Activated CD4-positive, alpha-beta T cell treated with anti-CD3 and anti-CD28 coated beads for 1 hour (primary cell): ENCODE data around the gene MTR.

Experiments used
- DNase-seq: peaks from one replicate; pipeline ENCODE4 v3.0.0-alpha.2; 2020

Gene MTR

DNA sequence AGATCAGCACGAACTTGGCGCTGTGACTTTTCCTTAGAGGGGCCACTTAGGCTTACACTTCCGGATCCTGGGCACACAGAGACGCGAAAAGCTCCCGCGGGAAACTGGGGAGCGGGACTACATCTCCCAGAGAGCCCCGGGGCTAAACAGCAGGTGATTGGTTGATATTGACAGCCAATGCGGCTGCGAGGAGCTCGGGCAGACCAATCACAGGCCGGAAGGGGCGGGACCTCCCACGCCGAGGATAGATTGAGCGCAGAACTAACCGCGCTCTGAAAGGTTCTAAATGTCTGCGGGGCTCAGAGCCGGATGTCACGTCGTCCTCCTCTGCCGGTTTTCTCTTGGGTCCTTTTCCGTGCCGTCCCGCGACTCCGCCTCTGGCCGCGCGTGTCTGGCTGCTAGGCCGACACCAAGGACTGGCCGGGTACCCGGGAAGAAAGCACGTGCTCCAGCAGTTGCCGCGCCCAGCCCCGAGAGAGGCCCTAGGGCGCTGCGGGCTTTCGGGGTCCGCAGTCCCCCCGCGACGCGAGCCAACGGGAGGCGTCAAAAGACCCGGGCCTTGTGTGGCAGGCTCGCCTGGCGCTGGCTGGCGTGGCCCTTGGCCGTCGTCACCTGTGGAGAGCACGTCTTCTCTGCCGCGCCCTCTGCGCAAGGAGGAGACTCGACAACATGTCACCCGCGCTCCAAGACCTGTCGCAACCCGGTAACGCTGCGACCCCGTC is at the start of gene MTR:
MTR (plus strand) TSS at position 258 of the 722 bp plus-strand sequence; CDS start at position 670, 412 bp downstream.
- DNase-seq, result peak; percentile 92

DNA sequence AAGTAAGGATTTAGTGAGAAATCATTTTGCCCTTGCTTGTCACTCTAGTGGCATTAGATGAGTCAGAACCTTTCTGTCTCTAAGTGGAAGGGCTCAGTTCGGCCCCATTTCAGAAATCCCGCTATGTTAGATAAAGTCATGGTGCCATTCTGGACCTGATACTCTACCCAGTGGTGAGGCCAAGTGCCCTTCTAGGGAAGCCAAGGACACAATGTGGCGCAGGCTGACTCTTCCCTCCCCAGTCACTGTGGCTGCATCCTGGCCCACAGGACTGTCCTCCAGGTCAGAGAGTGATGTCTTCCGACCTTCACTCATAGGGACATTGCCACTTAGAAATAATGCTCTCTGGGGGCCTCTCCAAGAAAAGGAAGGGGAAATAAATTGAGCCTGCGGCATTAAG is 48.3 kb upstream of the MTR start:
- no peak for DNase-seq

DNA sequence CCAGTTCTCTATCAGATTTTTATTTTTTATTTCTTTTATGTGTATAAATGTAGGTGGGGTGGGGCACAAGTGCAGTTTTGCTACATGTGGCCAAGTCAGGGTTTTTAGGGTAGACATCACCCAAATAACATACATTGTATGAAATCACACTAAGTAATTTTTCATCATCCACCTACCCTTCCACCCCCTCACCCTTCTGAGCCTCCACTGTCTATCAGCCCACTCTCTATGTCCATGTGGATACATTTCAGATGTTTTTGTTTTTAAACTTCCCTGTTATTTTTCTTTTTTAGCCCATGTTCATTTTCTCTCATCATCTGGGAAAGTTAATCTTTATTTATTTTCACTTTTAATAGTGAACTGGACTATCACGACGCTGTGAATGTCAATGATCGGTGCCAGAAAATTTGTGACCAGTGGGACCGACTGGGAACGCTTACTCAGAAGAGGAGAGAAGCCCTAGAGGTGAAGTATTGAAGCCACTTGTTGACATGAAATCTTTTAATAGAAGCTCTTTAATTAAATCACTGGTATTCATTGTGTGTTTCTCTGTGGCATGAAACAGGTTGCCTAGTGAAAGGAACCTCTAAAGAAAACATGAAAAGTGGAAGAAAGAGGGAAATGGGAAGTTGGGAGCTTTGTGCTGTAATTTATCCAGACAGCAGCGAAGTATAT is 47.6 kb upstream of the MTR start:
- no peak for DNase-seq

DNA sequence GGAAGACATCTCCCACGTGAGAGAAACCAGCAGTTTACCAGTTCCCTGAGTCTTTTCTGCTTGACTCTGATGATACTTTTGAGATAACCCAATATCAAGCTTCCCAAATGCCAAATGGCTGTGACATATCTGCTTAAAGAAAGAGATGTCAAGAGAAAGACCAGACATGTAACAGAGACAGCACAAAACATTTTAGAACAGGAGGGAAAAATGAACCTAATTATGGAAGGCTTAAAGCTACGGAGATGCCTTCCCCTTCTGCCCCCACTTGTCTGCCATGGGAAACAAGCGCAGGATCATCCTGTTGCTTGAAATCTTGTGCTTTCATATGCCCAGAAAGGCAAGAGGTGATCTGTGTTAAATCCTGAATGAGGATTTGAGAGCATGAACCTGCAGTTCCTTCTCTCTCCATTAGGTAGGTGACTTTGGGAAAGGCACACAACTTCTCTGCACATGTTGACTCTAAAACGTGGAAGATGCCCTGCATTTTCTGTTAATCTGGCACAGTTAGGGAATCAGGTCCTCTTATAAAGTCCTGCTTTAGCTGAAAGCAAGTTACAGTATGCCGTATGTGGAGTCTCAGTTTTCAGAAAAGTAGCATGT is 46.7 kb upstream of the MTR start:
- no peak for DNase-seq

DNA sequence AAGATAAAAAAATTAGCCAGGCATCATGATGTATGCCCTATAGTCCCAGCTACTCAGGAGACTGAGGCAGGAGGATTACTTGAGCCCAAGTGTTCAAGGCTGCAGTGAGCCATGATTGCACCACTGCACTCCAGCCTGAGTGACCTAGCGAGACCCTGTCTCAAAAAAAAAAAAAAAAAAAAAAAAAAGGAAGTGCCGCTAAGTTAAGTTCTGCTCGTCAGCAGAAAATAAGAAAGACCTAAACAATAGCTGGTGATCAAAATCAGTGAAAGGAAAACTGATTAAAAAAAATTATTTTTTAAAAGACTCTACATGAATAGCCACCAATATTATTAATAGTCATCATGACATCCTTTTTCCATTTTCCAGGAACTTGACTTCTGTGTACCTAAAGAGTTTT is 44.2 kb upstream of the MTR start:
- DNase-seq, result no peak

DNA sequence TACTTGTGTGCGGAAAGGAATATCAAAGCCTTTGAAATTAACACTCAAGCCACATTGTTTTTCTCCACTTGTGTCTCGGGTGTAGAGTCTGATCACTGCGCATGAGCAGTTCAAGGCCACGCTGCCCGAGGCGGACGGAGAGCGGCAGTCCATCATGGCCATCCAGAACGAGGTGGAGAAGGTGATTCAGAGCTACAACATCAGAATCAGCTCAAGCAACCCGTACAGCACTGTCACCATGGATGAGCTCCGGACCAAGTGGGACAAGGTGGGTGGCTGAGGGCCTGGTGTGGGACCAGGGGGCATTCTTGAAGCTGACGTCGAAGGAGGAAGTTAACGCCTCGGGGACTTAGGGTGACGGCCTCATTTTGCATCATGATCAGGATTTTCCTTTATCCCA is 43.7 kb upstream of the MTR start:
- DNase-seq, result no peak

DNA sequence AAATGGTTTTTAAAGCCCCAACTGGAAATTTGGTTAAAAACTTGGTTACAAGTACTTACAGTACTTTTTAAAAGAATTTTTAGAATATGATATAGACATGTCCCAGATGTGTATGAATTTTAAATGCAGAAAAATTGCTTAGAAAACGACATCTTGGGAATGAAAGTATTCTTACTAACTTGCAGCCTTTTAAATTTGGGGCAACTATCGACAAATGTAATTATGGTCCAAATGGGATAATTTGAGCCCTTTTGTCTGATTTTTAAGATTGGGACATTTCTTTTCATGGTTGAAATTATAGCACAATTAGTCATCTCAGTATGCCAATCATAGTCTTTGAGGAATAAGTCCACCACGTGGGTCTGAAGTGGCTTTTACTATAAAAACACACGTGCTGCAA is 43.2 kb upstream of the MTR start:
- DNase-seq, result no peak

DNA sequence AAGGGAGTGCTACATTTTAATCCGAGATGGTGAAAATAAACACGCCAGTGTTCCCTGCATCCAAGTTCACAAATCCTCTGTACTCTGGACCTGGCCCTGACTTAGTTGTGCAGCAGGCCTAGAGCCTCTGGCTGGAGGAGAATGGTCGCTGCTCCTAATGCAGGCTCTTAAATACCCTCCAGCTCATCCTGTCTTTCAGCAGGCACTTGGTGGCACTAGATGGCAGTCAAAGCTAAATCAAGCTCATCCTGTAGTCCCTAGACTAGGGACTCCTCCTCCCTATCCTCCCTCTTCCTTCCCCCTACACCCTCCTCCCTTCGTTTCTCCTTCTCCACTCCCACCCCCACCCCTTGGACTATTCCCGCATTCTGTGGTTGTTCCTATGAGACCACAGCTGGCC is 41.6 kb upstream of the MTR start:
- DNase-seq, result no peak

DNA sequence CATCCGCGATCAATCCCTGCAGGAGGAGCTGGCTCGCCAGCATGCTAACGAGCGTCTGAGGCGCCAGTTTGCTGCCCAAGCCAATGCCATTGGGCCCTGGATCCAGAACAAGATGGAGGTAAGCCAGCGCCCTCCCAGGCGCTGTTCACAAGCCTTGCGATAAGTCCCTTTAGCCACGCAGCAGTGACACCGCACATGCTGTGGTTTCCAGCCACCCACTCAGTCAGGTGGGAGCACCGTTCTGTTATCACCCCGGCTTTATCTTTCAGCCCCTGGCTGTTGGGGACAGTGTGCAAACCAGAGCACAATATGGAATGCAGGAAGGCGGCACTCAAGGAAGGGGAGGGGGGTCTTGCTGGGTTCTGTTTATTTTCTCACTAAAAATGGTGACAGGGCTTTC is 41.1 kb upstream of the MTR start:
- no peak for DNase-seq

DNA sequence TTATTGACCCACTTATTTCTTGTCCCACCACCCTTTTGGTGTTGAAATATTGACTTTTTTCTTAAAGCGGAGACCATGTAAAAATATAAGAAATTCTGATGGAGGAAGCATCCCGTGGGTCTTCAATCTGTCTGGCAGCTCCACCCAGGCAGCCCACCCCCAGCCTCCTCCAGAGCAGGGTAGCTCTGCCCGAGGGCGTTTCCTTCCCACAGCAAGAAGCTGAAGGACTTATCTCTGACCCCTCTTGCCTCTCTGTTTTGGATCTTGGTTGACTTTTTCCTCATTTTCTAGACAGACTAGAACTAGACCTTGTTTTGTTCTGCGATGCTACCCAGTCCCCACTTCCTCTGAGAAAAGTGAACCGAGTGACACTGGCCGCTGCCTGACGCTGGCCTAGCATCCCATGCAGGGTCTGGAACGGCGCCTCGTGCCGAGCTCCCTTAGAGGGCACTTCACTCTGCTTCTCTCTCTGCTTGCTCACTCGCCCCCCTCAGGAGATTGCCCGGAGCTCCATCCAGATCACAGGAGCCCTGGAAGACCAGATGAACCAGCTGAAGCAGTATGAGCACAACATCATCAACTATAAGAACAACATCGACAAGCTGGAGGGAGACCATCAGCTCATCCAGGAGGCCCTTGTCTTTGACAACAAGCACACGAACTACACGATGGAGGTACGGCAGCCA is 40.4 kb upstream of the MTR start:
- no peak for DNase-seq

DNA sequence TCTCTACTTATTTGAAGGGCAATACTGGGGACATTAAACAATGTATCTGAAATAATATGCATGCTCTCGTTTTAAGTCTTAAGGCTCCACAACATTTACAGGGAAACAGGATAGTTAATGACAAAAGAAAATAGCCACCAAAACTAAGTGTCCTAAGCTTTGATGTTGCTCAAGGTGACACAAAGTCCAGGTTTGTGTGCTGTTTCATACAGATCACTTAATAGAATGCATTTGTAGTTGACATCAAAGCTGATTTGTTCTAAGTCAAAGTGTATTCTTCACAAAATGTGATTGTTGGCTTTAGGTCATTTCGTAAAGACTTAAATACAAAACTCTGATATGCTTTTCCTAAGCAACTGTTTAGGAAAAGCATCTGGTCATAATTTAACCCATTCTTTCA is 37.5 kb upstream of the MTR start:
- no peak for DNase-seq

DNA sequence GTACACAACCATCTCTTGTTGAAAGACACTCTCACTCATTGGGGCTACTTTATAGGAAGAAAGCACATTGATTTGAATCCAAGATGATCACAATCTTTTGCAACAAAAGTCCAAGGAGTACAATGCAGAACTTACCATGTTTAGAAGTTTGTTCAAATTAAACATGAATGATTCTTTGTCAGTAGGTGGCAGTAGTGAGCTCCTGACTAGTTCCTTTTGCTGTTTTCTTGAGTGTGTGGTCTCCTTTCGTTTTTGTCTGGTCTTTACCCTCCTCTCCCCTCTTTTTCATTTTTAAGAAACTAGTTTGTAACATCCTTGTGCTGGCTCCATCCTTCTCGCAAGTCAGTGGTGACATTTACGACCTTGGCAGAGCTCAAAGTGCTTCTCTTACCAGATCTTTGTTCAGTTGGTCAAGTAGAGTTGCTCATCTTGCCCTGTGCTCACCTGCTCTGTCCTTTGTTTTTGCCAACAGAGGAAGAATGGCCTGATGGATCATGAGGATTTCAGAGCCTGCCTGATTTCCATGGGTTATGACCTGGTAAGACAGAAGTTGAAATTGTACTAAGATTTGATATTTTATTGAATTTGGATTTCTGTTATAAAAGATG is 35.7 kb upstream of the MTR start:
- DNase-seq, result no peak

DNA sequence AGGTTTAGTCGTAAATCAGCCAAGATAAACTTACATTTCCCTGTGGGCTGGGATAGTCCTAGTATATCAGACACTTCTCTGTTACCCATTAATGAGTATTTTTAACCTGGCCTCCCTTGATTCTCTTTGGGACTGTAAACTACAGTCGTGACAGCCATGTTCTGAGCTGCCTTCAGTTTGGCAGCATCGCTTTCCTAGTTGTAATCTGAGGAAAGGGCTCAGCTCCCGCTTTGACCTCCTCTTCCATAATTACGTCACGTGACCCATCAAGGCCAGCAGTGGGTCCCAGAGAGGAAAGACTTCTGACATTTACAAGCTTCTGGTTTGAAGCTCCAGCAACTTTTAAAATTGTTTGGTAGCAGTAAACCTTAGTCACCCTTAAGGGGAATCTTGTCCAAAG is 34.6 kb upstream of the MTR start:
- no peak for DNase-seq

DNA sequence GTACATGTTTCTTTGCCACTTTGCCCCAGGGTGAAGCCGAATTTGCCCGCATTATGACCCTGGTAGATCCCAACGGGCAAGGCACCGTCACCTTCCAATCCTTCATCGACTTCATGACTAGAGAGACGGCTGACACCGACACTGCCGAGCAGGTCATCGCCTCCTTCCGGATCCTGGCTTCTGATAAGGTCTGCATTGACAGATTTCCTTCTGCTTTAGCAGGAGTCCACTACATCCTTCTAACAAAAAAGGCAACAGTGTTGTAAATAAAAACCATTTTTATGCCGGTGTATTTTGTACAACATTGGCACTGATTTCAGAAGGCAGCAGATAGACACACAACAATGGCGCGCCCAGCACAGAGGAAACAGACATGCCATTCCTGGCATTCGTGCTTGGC is 34.1 kb upstream of the MTR start:
- no peak for DNase-seq

DNA sequence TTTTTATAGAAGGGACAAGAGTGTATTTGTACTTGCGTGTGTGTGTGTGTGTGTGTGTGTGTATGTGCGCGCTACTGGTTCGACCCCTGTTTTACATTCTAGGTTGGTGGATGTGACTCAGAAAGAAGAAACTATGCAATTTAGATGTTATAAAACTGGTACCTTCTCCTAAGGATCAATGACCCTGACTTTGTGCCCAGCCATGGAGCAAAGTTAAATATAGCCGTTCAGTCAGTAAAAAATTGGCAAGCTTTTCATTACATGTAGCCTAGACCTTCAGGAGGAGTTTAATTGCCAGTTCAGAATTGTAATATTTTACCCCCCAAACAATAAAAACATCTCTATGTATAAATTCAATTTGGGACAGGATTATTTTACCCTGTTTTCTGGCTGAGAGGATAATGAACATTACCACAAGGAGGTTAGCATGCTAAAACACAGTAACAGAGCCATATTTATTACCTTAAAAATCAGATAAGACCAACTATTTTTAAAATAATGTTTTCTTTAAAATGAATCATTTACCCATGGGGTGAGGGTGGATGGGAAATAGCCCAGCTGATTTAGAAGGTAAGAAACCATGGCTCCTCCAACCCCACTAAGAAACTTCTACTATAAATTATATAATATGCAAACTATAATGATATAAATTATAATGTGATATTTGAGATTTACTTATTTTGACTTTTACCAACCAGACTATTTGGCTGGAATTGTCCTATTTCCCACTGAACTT is 33.5 kb upstream of the MTR start:
- DNase-seq, result no peak

DNA sequence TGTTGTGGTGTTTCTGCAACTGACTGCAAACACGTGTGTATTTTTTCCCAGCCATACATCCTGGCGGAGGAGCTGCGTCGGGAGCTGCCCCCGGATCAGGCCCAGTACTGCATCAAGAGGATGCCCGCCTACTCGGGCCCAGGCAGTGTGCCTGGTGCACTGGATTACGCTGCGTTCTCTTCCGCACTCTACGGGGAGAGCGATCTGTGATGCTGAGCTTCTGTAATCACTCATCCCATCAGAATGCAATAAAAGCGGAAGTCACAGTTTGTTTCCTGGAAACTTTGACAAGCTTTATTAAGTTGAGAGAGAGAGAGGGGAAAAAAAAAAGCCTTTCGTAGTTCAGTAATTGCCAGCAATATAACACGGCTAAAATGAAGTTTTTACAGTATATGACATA is 32.7 kb upstream of the MTR start:
- no peak for DNase-seq

DNA sequence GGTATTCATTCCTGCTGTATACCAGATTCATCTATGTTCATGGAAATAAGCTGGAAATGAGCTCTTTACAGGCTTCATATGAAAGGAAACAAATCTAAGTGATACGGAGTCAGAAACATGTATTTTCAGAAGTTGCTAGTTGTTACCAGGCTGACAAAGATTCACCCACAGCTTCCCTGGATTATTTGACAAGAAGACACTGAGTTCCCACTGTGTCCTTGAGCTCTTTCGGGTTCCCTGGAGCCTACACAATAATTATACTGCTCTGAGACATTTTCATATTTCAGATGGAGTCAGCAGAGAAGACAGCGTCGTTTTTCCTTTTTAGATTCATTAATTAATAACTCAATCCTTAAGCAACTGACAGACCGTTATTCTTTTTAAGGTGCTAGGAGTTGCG is 29.3 kb upstream of the MTR start:
- no peak for DNase-seq

DNA sequence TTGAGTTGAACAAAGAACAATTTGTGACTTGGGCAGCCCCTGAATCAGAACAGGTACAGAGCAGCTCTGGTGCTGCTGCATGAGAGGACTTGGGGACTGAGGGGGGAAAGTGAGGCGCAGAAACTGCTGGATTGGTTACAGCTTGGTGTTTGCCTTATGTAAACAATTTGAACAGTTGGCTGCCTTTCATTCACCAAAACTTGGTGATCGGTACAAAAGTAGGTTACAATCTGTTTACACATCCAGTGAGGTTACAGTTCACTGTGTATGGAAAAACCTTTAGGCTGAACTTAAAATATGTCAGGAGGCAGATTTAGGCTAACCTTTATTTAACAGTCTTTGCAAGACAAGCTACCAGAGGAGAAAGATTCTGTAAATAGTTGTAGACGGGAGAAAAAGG is 28.6 kb upstream of the MTR start:
- no peak for DNase-seq

DNA sequence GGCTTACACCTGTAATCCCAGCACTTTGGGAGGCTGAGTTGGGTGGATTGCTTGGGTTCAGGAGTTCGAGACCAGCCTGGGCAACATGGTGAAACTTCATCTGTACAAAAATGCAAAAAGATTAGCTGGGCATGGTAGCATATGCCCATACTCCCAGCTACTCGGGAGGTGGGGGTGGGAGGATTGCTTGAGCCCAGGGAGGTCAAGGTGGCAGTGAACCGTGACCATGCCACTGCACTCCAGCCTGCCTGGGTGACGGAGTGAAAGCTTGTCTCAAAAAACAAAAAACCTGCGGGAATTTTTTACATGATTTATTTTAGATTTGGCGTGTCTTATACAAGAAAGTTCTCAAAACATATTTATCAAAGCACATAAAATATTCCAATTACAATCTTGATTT is 27.8 kb upstream of the MTR start:
- no peak for DNase-seq

DNA sequence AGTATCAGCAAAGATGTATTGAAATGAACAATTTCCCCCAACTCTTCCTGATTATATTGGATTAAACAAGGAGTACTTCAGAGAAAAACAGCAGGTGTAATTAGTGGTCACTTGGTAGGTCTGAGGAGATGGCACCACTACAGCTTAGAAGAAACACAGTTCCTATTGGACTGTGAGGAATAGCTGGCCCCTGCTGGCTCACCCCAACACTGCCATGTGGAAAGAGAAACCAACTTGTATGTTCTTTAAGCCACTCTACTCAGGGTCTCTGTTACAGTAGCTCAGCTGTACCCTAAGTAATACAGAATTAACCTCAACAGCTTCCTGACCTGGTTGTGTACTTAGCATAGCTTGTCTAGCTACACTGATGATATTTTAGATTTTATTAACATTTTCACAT is 26.5 kb upstream of the MTR start:
- no peak for DNase-seq

DNA sequence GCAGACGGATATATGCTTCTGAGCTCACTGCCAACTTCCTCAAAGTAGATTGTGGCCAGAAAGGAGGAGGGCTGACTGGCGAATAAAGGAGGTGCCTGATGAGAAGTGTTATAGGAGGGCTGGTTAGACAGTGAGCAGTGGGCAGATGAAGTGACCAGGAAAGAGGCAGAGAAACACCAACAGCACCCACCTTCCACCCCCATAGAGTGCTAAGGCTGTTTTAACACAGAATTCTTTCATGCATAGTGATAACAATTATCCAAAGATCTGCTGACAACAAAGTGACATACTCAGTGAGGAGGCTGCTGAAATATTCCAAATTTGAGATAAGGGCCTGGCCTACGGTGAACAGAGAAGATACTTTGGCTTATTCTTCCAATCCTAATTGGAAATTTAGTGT is 21.2 kb upstream of the MTR start:
- DNase-seq, result no peak

DNA sequence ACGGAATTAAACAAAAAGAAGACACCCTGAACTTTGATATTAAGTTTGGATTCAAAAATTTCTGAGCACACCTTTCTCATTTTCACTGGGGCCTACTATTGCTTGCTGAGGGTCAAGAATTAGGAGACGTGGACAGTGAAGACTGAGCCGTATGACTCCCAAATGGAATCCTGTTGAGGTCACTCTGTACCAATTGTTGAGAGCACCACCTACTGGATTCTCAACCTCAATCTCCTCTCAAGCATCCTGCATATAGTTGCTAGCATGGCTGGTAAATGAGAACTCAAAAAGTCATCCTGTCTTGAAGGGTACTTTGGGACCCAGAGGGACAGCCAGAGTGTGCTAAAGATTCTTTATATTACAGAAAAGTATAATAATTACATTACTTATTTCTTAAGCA is 20.2 kb upstream of the MTR start:
- no peak for DNase-seq

DNA sequence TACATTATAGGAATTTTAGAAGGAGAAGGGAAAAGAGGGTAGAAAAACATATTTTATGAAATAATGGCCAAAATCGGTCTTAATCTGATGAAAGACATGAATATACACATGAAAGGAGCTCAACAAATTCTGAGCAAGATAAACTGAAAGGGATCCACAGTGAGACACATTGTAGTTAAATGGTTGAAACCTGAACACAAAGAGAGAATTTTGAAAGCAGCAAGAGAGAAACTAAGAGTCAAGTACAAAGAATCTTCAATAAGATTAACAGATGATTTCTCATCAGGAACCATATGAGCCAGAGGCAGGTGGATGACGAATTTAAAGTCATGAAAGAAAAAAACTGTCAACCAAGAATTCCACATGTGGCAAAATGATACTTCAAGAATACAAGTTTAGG is 15.8 kb upstream of the MTR start:
- no peak for DNase-seq
